Tibial artery (tissue), 4 donors: Measurements from ENCODE around the gene MDP1.
A peak's percentile ranks its signal among the peaks of the same experiment; 100 is the strongest.

Experiments used
- DNase-seq, 2 donors: peaks; one replicate each; pipeline ENCODE4 v3.0.0-alpha.2; 2019
- H3K27ac ChIP-seq, 2 donors: fragments of 200-600 bp; sonication (generic) in 1 of 2; 1 replicate in 1 of 2; 2 replicates in 1 of 2; pipeline ENCODE4 v1.5.1; 2018 to 2019; ENCODE audit warnings: mild to moderate bottlenecking in 1 of 2
- H3K27me3 ChIP-seq, 2 donors: fragments of 200-600 bp; sonication (generic) in 1 of 2; one replicate each; pipeline versions ENCODE4 v1.5.1 to v1.6.0; 2016 to 2019
- H3K36me3 ChIP-seq, 3 donors: fragments of 200-600 bp; sonication (generic) in 2 of 3; one replicate each; pipeline ENCODE4 v1.5.1; 2016 to 2019; ENCODE audit warnings: mild to moderate bottlenecking in 2 of 3
- H3K4me1 ChIP-seq, 4 donors: fragments of 200-600 bp; sonication (generic) in 2 of 4; 1 replicate in 3 of 4; 2 replicates in 1 of 4; pipeline ENCODE4 v1.5.1; 2016 to 2019
- H3K4me3 ChIP-seq, 2 donors: fragments of 200-600 bp; sonication (generic) in 1 of 2; 1 replicate in 1 of 2; 2 replicates in 1 of 2; pipeline ENCODE4 v1.5.1; 2018 to 2019; ENCODE audit warnings: mild to moderate bottlenecking in 2 of 2
- H3K9me3 ChIP-seq, 3 donors: fragments of 200-600 bp; sonication (generic) in 1 of 3; one replicate each; pipeline ENCODE4 v1.5.1; 2016 to 2019
- CTCF ChIP-seq, 2 experiments: fragments of 200-600 bp in 1 of 2; fragments of 450-650 bp in 1 of 2; IDR thresholded peaks; one replicate each; pipeline ENCODE4 v1.5.1; 2017 to 2019; ENCODE audit warnings: antibody characterized with exemption in 2 of 2, mild to moderate bottlenecking in 1 of 2, moderate library complexity in 1 of 2
- intact Hi-C: fragments of 100-400 bp; cut with DNase I; formaldehyde crosslinking; loops from one replicate; pipeline ENCODE4 v1.15.0; 2023; ENCODE audit warnings: low total_unique reads

The MDP1 gene

GRCh38 chr14:24258548-24259265, 42.8 kb upstream of the MDP1 start:
- H3K27ac ChIP-seq: no peak overlapping the region
- intact Hi-C loops: no loop called here
- H3K27me3 ChIP-seq: no peaks in the 10 kb centered on the region
- H3K4me3 ChIP-seq: no peak overlapping the region
- no peaks in the 10 kb centered on the region for H3K9me3 ChIP-seq
- peak in 1 of 2 donors; percentile 47 for DNase-seq
- TF ChIP-seq CTCF (IDR thresholded peaks at IDR 0.05): no peak
- H3K36me3 ChIP-seq: peaks cover 0 to 15% (median 0%) of the 10 kb centered on the region in 3 donors
- peaks cover 0 to 13% (median 10%) of the 10 kb centered on the region in 4 donors for H3K4me1 ChIP-seq

- intact Hi-C loops: no loop called here
- Histone ChIP-seq H3K4me3 (no peak overlapping the region), H3K4me1 (peaks cover 0 to 13% (median 10%) of the 10 kb centered on the region in 4 donors), H3K27me3 (no peaks in the 10 kb centered on the region), H3K27ac (no peak overlapping the region), H3K36me3 (peaks cover 0 to 18% (median 0%) of the 10 kb centered on the region in 3 donors), H3K9me3 (no peaks in the 10 kb centered on the region)
- TF ChIP-seq CTCF (IDR thresholded peaks at IDR 0.05): no peak
- peak in 1 of 2 donors; percentile 45 for DNase-seq
Measured at GRCh38 chr14:24258119-24258518, 42.3 kb upstream of the MDP1 start.

GRCh38 chr14:24256960-24257359, 41.1 kb upstream of the MDP1 start:
- no peak for DNase-seq
- Histone ChIP-seq H3K27me3 (no peaks in the 10 kb centered on the region), H3K4me1 (peaks cover 0 to 13% (median 10%) of the 10 kb centered on the region in 4 donors), H3K36me3 (peaks cover 0 to 24% (median 0%) of the 10 kb centered on the region in 3 donors), H3K27ac (no peak overlapping the region), H3K9me3 (no peaks in the 10 kb centered on the region), H3K4me3 (no peak overlapping the region)
- no peak for TF ChIP-seq CTCF (IDR thresholded peaks at IDR 0.05)
- intact Hi-C loops: no loop called here

- no peak for TF ChIP-seq CTCF (IDR thresholded peaks at IDR 0.05)
- intact Hi-C loops: no loop called here
- H3K9me3 ChIP-seq: no peaks in the 10 kb centered on the region
- H3K27ac ChIP-seq: no peak overlapping the region
- H3K4me3 ChIP-seq: no peak overlapping the region
- peak in 1 of 2 donors; percentile 47 for DNase-seq
- peaks cover 0 to 24% (median 0%) of the 10 kb centered on the region in 3 donors for H3K36me3 ChIP-seq
- no peaks in the 10 kb centered on the region for H3K27me3 ChIP-seq
- peaks cover 0 to 13% (median 10%) of the 10 kb centered on the region in 4 donors for H3K4me1 ChIP-seq
Measured at GRCh38 chr14:24255931-24256711, 40.3 kb upstream of the MDP1 start.

- Histone ChIP-seq H3K27me3 (no peaks in the 10 kb centered on the region), H3K4me3 (no peak overlapping the region), H3K4me1 (peaks cover 0 to 13% (median 10%) of the 10 kb centered on the region in 4 donors), H3K36me3 (peaks cover 0 to 24% (median 0%) of the 10 kb centered on the region in 3 donors), H3K27ac (no peak overlapping the region), H3K9me3 (no peaks in the 10 kb centered on the region)
- no peak for TF ChIP-seq CTCF (IDR thresholded peaks at IDR 0.05)
- DNase-seq: peak in 1 of 2 donors; percentile 42
- intact Hi-C loops: no loop called here
Measured at GRCh38 chr14:24255438-24255837, 39.6 kb upstream of the MDP1 start.
